Activated CD4-positive, alpha-beta T cell treated with anti-CD3 and anti-CD28 coated beads, Interleukin-2, amount 10 ng/mL, durations not matched to agents 7 days and 5 days (primary cell): ENCODE data around the gene C3orf49. TPM values are rescaled to one million over a fixed set of nuclear protein-coding genes. Genes with fewer than 3 reads are reported as not detected.

Experiments used
- total RNA-seq, 2 experiments: library from RNA; stranded (reverse); gene quantifications; one replicate each; pipeline ENCODE4 v1.2.3, GENCODE V29; 2021

Gene C3orf49
- total RNA-seq, 2 experiments from 2014 or later, result not detected

Other genes with a start within 250 kb of the C3orf49 start
- not detected for gene SNTN, start 166.6 kb upstream of the C3orf49 start, total RNA-seq
- gene THOC7, start 44.5 kb downstream of the C3orf49 start, total RNA-seq, result 10 to 100 TPM; 62.2 to 68.8 TPM
- 10 to 100 TPM; 70.0 to 95.0 TPM for gene ATXN7, start 44.6 kb downstream of the C3orf49 start, total RNA-seq
- not detected for gene SCAANT1, start 93.1 kb downstream of the C3orf49 start, total RNA-seq
- 10 to 100 TPM; 73.4 to 75.0 TPM for gene PSMD6, start 204.2 kb downstream of the C3orf49 start, total RNA-seq